Measurements from ENCODE around the gene ZBTB7C.

The ZBTB7C gene

DNA sequence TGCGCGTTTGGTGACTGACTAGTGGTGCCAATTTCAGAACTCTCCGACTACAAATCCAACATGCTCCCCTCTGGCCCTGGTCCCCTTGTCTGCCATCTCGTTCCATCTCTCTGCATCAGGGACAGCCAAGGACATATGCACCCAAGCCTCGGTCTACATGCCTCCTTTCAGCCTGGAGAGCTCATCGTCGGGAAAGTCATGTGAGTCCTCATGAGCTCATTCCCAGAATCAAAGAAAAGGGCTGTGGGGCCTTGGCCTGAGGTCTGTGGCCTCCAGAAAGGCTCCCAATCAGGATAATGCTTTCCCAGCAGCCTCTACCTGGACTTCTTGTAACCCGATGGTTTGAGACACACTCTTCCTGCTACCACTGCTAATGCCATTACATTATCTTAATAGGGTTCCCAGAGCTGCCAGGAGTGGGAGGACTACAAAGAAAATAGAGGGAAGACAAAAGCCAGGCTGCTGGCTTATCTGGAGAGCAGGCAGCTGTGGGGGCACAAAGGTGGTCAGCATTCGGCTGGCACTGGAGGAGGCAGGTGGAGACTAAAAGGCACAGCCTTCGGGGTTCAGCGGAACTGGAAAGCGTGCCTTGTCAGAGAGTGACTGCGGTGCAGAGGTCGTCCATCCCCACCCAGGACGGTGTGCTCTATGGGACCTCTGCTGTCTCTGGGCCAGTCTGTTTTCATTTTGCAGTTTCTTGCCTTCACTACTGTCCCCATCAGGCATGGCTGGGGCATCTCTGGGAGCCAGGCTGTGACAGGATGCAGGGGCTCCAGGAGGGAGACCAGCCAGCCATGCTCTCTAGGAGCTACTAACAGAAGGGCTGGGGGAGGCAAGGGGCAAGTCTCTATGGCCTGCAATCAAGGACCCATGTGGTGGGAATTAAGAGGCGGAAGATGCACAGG is 374.3 kb downstream of the ZBTB7C start:
- no peak overlapping the region for H3K4me3 ChIP-seq (ENCODE audit: low read depth in 1 of 5, low read length in 5 of 5)
- peak overlapping the region in 1 of 5 donors; percentile 30 for H3K9ac ChIP-seq (ENCODE audit: low read length in 5 of 5)
- no peaks in the 10 kb centered on the region for H3K27me3 ChIP-seq (ENCODE audit: control insufficient read depth in 5 of 5, insufficient read depth in 4 of 5, low read length in 5 of 5)
- H3K9me3 ChIP-seq (ENCODE audit: control insufficient read depth in 5 of 5, low read length in 5 of 5), result no peaks in the 10 kb centered on the region
- H3K4me1 ChIP-seq (ENCODE audit: control insufficient read depth in 5 of 5, insufficient read depth in 5 of 5, low read length in 5 of 5), result peaks cover 0 to 7% (median 1%) of the 10 kb centered on the region in 5 donors
- no peaks in the 10 kb centered on the region for H3K36me3 ChIP-seq (ENCODE audit: control insufficient read depth in 5 of 5, insufficient read depth in 5 of 5, low read length in 5 of 5)
- no peak overlapping the region for H3K27ac ChIP-seq (ENCODE audit: low read depth, low read length)

DNA sequence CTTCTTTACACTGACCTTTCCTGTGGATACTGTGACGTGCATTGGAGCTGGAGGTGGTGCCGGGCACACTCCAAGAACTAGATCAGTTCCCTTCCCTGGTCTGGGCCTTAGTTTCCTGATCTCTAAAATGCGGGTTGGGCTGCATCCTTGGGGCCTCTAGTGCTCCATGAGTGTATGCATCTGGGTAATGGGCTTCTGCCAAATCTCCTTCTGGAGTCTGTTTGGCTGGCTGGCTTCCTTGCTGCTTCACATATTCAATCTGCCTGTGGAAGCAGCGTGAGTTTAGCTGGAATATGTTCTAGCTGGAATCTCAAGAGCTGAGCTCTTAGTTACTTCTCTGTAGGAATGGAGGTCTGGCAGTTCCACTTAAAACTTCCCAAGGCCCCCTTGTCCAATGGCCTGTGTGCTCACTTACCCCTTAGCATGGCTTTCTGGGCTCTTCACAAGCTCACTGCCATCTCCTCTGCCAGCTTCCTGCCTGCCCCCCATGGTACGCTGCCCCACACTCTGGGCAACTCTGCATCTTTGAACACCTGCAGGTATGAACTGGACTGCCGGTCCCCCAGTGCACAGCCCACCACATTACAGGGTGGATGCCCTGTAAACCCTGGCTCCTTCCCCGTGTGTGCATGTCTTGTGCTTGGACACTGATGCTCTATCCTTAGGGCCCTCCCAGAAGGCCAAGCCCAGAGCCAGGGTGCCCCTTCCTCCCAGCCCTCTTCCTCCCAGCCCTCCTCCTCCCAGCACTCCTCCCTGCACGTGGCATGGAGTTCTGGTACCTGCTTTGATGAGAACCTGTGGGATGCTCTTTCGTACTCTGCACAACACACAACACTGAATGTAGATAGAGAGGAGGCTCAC is 375.2 kb downstream of the ZBTB7C start:
- no peak overlapping the region for H3K4me3 ChIP-seq (ENCODE audit: low read depth in 1 of 5, low read length in 5 of 5)
- no peak overlapping the region for H3K9ac ChIP-seq (ENCODE audit: low read length in 5 of 5)
- no peaks in the 10 kb centered on the region for H3K27me3 ChIP-seq (ENCODE audit: control insufficient read depth in 5 of 5, insufficient read depth in 4 of 5, low read length in 5 of 5)
- no peaks in the 10 kb centered on the region for H3K36me3 ChIP-seq (ENCODE audit: control insufficient read depth in 5 of 5, insufficient read depth in 5 of 5, low read length in 5 of 5)
- H3K4me1 ChIP-seq (ENCODE audit: control insufficient read depth in 5 of 5, insufficient read depth in 5 of 5, low read length in 5 of 5), result peaks cover 0 to 7% (median 1%) of the 10 kb centered on the region in 5 donors
- no peak overlapping the region for H3K27ac ChIP-seq (ENCODE audit: low read depth, low read length)
- H3K9me3 ChIP-seq (ENCODE audit: control insufficient read depth in 5 of 5, low read length in 5 of 5), result no peaks in the 10 kb centered on the region

DNA sequence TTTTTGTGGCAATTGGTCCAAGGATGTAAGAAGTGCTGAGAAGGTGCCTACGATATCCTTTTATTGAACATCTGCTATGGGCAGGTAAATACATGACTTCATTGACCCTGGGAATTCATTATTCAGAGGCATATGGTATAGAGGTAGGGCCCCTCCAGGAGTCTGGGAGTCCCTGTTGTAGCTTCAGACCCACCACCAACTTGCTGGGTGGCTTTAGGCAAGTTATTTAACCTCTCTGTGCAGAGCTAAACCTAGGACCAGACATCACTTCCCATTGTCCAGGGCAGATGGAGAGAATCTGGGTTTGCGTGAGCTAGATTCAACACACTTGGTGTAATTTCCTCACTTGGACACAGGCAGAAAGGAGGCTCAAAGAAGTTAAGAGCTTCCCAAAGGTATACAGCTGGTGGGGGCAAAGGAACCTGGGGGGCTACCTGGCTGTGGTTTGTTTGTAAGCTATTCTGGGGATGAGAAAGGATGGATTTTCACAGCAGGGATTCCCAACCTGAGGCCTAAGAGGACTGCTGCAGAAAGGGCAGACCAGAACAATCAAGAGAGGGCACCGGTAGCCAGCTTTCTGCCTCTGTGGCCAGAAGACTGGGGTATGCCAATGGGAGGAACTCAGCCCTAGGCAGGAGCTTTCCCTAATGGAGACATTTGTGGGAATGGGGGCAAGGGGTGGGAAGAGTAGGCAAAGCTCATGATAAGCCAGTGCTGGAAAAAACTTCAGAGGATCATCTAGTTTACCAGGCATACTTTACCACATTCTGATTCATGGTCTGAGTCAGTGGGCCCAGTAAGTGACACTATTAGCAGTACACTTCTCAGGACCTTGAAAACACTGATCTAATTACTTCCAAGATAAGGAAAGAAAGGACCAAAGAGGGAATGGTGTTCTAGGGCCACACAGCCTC is 376.1 kb downstream of the ZBTB7C start:
- Histone ChIP-seq H3K4me1 (ENCODE audit: control insufficient read depth in 5 of 5, insufficient read depth in 5 of 5, low read length in 5 of 5) (peaks cover 1 to 11% (median 4%) of the 10 kb centered on the region in 5 donors), H3K9me3 (ENCODE audit: control insufficient read depth in 5 of 5, low read length in 5 of 5) (no peaks in the 10 kb centered on the region), H3K36me3 (ENCODE audit: control insufficient read depth in 5 of 5, insufficient read depth in 5 of 5, low read length in 5 of 5) (no peaks in the 10 kb centered on the region), H3K9ac (ENCODE audit: low read length in 5 of 5) (no peak overlapping the region), H3K27ac (ENCODE audit: low read depth, low read length) (no peak overlapping the region), H3K4me3 (ENCODE audit: low read depth in 1 of 5, low read length in 5 of 5) (no peak overlapping the region), H3K27me3 (ENCODE audit: control insufficient read depth in 5 of 5, insufficient read depth in 4 of 5, low read length in 5 of 5) (no peaks in the 10 kb centered on the region)

DNA sequence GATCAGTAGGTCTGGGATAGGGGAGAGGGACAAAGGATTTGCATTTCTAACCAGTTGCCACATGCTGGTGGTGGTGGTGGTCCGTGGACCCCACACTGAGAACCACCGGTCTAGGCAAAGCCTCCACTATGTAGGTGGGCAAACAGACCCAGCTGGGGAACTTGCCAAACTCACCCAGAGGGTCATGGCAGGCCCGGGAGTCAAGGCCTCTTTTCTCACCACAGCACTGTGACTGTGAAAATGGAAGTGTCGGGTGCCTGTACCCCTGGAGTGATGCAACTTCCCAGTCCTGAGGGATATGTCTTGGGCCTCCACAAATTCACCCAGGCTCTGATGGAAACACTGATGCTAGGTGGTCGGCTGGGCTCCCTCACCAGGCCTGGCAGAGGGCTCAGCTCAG is 377.5 kb downstream of the ZBTB7C start:
- no peaks in the 10 kb centered on the region for H3K27me3 ChIP-seq (ENCODE audit: control insufficient read depth in 5 of 5, insufficient read depth in 4 of 5, low read length in 5 of 5)
- no peaks in the 10 kb centered on the region for H3K9me3 ChIP-seq (ENCODE audit: control insufficient read depth in 5 of 5, low read length in 5 of 5)
- H3K4me3 ChIP-seq (ENCODE audit: low read depth in 1 of 5, low read length in 5 of 5), result no peak overlapping the region
- H3K9ac ChIP-seq (ENCODE audit: low read length in 5 of 5), result no peak overlapping the region
- H3K4me1 ChIP-seq (ENCODE audit: control insufficient read depth in 5 of 5, insufficient read depth in 5 of 5, low read length in 5 of 5), result peaks cover 7 to 22% (median 16%) of the 10 kb centered on the region in 5 donors
- no peaks in the 10 kb centered on the region for H3K36me3 ChIP-seq (ENCODE audit: control insufficient read depth in 5 of 5, insufficient read depth in 5 of 5, low read length in 5 of 5)
- no peak overlapping the region for H3K27ac ChIP-seq (ENCODE audit: low read depth, low read length)

DNA sequence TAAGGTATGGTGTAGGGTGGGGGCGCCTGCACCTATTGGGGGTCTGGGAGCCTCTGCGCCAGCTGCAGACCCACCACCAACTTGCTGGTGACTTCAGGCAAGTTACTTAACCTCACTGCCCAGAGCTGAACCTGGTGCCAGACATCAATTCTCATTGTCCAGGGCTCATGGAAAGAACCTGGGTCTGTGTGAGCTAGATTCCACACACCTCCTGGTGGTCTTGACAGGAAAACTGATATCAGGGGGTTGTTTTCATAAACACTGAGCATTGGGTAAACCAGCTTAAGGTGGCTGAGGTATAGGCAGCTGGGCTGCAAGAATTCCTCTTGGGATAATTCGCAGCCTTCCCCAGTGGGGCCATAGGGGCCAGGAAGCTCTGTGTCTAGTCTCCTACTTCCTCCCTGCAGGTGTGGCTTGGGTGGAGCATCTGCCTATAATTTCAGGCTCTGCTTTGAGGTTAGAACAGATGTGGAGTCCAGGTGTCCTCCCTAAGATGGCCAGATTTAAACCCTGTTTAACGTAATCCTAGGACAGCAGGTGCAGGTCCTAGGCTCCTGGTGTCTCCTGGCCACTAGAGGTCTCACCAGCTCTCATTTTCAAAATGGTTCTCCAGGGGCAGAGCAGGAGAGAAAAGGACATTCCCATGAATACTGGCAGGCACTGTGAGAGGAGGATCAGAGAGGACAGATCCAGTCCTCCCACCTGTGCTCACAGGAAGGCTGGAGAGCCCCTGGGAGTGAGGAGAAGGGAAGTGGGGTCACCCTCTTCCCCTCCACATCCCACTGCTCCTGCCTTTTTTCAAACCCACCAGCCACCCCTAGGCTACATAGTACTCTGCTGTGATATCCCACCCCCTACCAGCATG is 378.3 kb downstream of the ZBTB7C start:
- no peaks in the 10 kb centered on the region for H3K27me3 ChIP-seq (ENCODE audit: control insufficient read depth in 5 of 5, insufficient read depth in 4 of 5, low read length in 5 of 5)
- H3K4me3 ChIP-seq (ENCODE audit: low read depth in 1 of 5, low read length in 5 of 5), result no peak overlapping the region
- H3K9me3 ChIP-seq (ENCODE audit: control insufficient read depth in 5 of 5, low read length in 5 of 5), result no peaks in the 10 kb centered on the region
- no peak overlapping the region for H3K9ac ChIP-seq (ENCODE audit: low read length in 5 of 5)
- no peak overlapping the region for H3K27ac ChIP-seq (ENCODE audit: low read depth, low read length)
- H3K36me3 ChIP-seq (ENCODE audit: control insufficient read depth in 5 of 5, insufficient read depth in 5 of 5, low read length in 5 of 5), result no peaks in the 10 kb centered on the region
- H3K4me1 ChIP-seq (ENCODE audit: control insufficient read depth in 5 of 5, insufficient read depth in 5 of 5, low read length in 5 of 5), result peaks cover 12 to 30% (median 23%) of the 10 kb centered on the region in 5 donors

DNA sequence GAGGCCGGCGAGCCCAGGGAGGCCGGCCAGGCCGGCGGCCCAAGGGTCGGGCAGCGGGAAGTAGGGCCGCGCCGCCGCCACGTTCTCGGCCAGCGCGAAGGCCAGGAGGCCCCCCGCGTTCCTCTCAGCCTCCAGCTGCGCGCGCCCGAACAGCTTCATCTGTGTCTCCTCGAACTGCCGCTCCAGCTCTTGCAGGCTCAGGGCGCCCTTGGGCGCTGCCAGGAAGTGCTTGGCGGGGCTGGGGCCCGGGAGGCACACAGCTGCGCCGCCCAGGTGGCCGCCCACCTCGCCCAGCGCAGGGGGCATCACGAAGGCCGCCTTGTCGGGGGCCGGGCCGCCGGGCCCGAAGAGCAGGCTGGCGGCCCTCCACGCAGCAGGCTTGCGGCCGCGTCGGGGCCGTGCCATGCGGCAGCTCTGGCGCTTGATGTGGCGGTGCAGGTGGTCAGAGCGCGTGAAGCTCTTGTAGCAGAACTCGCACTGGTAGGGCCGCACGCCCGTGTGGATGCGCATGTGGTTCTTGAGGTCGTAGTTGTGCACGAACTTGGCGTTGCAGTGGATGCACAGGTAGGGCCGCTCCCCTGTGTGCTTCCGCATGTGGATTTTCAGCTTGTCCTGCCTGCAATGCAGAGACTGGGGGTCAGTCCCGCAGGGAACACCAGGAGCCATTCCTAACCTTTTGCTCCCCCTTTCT is 379.7 kb downstream of the ZBTB7C start:
- Histone ChIP-seq H3K27ac (ENCODE audit: low read depth, low read length) (no peak overlapping the region), H3K27me3 (ENCODE audit: control insufficient read depth in 5 of 5, insufficient read depth in 4 of 5, low read length in 5 of 5) (no peaks in the 10 kb centered on the region), H3K4me1 (ENCODE audit: control insufficient read depth in 5 of 5, insufficient read depth in 5 of 5, low read length in 5 of 5) (peaks cover 14 to 44% (median 33%) of the 10 kb centered on the region in 5 donors), H3K9me3 (ENCODE audit: control insufficient read depth in 5 of 5, low read length in 5 of 5) (no peaks in the 10 kb centered on the region), H3K36me3 (ENCODE audit: control insufficient read depth in 5 of 5, insufficient read depth in 5 of 5, low read length in 5 of 5) (no peaks in the 10 kb centered on the region), H3K9ac (ENCODE audit: low read length in 5 of 5) (no peak overlapping the region), H3K4me3 (ENCODE audit: low read depth in 1 of 5, low read length in 5 of 5) (no peak overlapping the region)

DNA sequence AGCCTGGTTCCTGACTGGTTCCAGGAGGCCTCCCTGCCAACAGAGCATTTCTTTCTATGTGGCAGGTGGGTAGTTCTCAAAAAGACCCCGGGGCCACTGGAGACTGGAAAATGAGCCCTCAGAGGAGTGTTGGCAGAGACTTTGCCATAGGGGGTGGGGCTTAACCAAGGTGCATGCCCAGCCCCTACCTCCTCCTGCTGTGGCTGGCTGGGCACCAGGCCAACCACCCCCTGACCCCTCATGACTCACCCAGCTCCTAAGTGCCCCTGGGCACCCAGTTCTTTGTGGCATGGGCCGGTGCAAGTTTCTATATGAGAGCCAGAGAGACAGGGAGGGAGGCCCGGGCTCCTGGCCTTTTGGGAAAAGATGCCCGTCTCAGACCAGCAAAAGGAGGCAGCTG is 380.5 kb downstream of the ZBTB7C start:
- H3K36me3 ChIP-seq (ENCODE audit: control insufficient read depth in 5 of 5, insufficient read depth in 5 of 5, low read length in 5 of 5), result no peaks in the 10 kb centered on the region
- H3K9me3 ChIP-seq (ENCODE audit: control insufficient read depth in 5 of 5, low read length in 5 of 5), result no peaks in the 10 kb centered on the region
- H3K27me3 ChIP-seq (ENCODE audit: control insufficient read depth in 5 of 5, insufficient read depth in 4 of 5, low read length in 5 of 5), result no peaks in the 10 kb centered on the region
- H3K4me1 ChIP-seq (ENCODE audit: control insufficient read depth in 5 of 5, insufficient read depth in 5 of 5, low read length in 5 of 5), result peaks cover 14 to 51% (median 41%) of the 10 kb centered on the region in 5 donors
- peak overlapping the region; percentile 82 for H3K27ac ChIP-seq (ENCODE audit: low read depth, low read length)
- peak overlapping the region in 1 of 5 donors; percentile 4 for H3K9ac ChIP-seq (ENCODE audit: low read length in 5 of 5)
- no peak overlapping the region for H3K4me3 ChIP-seq (ENCODE audit: low read depth in 1 of 5, low read length in 5 of 5)

DNA sequence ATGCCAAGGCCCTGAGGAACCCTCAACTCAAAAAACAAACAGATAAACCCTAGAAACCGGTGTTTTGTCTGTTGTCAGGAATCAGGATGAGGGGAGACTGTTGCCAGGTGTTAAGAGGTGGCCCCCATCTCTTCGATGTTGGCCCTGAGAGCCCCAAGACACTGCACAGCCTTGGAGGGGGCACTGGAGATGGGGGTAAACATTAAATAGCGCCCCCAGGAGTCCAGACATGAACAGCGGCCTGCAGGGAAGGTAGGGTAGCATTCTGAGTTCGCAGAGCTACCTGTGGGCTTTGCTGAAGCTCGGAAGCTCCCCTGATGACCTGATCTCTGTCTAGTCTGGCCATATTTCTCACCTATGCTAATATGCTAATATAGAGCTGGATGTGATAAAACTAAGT is 381.1 kb downstream of the ZBTB7C start:
- no peaks in the 10 kb centered on the region for H3K27me3 ChIP-seq (ENCODE audit: control insufficient read depth in 5 of 5, insufficient read depth in 4 of 5, low read length in 5 of 5)
- H3K9me3 ChIP-seq (ENCODE audit: control insufficient read depth in 5 of 5, low read length in 5 of 5), result no peaks in the 10 kb centered on the region
- peaks cover 14 to 57% (median 46%) of the 10 kb centered on the region in 5 donors for H3K4me1 ChIP-seq (ENCODE audit: control insufficient read depth in 5 of 5, insufficient read depth in 5 of 5, low read length in 5 of 5)
- H3K4me3 ChIP-seq (ENCODE audit: low read depth in 1 of 5, low read length in 5 of 5), result no peak overlapping the region
- peak overlapping the region; percentile 82 for H3K27ac ChIP-seq (ENCODE audit: low read depth, low read length)
- peak overlapping the region in 3 of 5 donors; percentile 16 to 59 (median 31) for H3K9ac ChIP-seq (ENCODE audit: low read length in 5 of 5)
- H3K36me3 ChIP-seq (ENCODE audit: control insufficient read depth in 5 of 5, insufficient read depth in 5 of 5, low read length in 5 of 5), result no peaks in the 10 kb centered on the region
